ENCODE measurements around the gene TUG1. TPM values are rescaled to one million over a fixed set of nuclear protein-coding genes. Genes with fewer than 3 reads are reported as not detected.

The TUG1 gene
- total RNA-seq, 1 donor: 74.6 TPM

- Histone ChIP-seq H3K4me3 (ENCODE audit: insufficient read depth, low read length) (no peak overlapping the region), H3K4me2 (ENCODE audit: insufficient read depth, low read length) (no peak overlapping the region), H3K27me3 (ENCODE audit: insufficient read depth, low read length) (no peaks in the 10 kb centered on the region), H3K9me3 (ENCODE audit: low read depth, low read length) (no peaks in the 10 kb centered on the region), H2AFZ (ENCODE audit: low read length) (no peak overlapping the region), H4K20me1 (ENCODE audit: insufficient read depth, low read length) (peaks cover 9% of the 10 kb centered on the region), H3K79me2 (ENCODE audit: insufficient read depth, low read length) (no peaks in the 10 kb centered on the region), H3K4me1 (ENCODE audit: insufficient read depth, low read length) (peaks cover 15% of the 10 kb centered on the region), H3K27ac (ENCODE audit: low read depth, low read length) (no peak overlapping the region), H3K36me3 (ENCODE audit: insufficient read depth, low read length) (peaks cover 85% of the 10 kb centered on the region)
- no peak for DNase-seq (ENCODE audit: insufficient read length, low spot score, missing footprints)
- TF ChIP-seq CTCF (IDR thresholded peaks at IDR 0.05; ENCODE audit: extremely low read depth, low read depth, low read length): no peak
These were observed 19.0 kb upstream of the TUG1 start for GRCh38 chr22:30949934-30950660.

- DNase-seq (ENCODE audit: insufficient read length, low spot score, missing footprints): no peak
- Histone ChIP-seq H2AFZ (ENCODE audit: low read length) (no peak overlapping the region), H4K20me1 (ENCODE audit: insufficient read depth, low read length) (peaks cover 2% of the 10 kb centered on the region), H3K27ac (ENCODE audit: low read depth, low read length) (no peak overlapping the region), H3K27me3 (ENCODE audit: insufficient read depth, low read length) (no peaks in the 10 kb centered on the region), H3K79me2 (ENCODE audit: insufficient read depth, low read length) (peaks cover 6% of the 10 kb centered on the region), H3K36me3 (ENCODE audit: insufficient read depth, low read length) (peaks cover 65% of the 10 kb centered on the region), H3K4me3 (ENCODE audit: insufficient read depth, low read length) (no peak overlapping the region), H3K4me2 (ENCODE audit: insufficient read depth, low read length) (no peak overlapping the region), H3K4me1 (ENCODE audit: insufficient read depth, low read length) (peaks cover 12% of the 10 kb centered on the region), H3K9me3 (ENCODE audit: low read depth, low read length) (no peaks in the 10 kb centered on the region)
- TF ChIP-seq CTCF (IDR thresholded peaks at IDR 0.05; ENCODE audit: extremely low read depth, low read depth, low read length): no peak
These were observed 15.9 kb upstream of the TUG1 start for GRCh38 chr22:30953206-30953605.

- Histone ChIP-seq H3K27me3 (ENCODE audit: insufficient read depth, low read length) (no peaks in the 10 kb centered on the region), H3K4me1 (ENCODE audit: insufficient read depth, low read length) (no peaks in the 10 kb centered on the region)
These were observed 13.9 kb upstream of the TUG1 start for GRCh38 chr22:30955153-30955552.

More at GRCh38 chr22:30955153-30955552, 13.9 kb upstream of the TUG1 start:
- Histone ChIP-seq H4K20me1 (ENCODE audit: insufficient read depth, low read length) (no peaks in the 10 kb centered on the region), H3K27ac (ENCODE audit: low read depth, low read length) (no peak overlapping the region), H3K4me3 (ENCODE audit: insufficient read depth, low read length) (no peak overlapping the region), H3K4me2 (ENCODE audit: insufficient read depth, low read length) (no peak overlapping the region), H3K9me3 (ENCODE audit: low read depth, low read length) (no peaks in the 10 kb centered on the region), H3K79me2 (ENCODE audit: insufficient read depth, low read length) (peaks cover 9% of the 10 kb centered on the region), H2AFZ (ENCODE audit: low read length) (no peak overlapping the region), H3K36me3 (ENCODE audit: insufficient read depth, low read length) (peaks cover 47% of the 10 kb centered on the region)
- no peak for TF ChIP-seq CTCF (IDR thresholded peaks at IDR 0.05; ENCODE audit: extremely low read depth, low read depth, low read length)
- no peak for DNase-seq (ENCODE audit: insufficient read length, low spot score, missing footprints)

Measured in osteoblast (primary cell).